Measurements from ENCODE around the gene DLGAP1.

The DLGAP1 gene

GRCh38 chr18:3486512-3486911, 968.6 kb downstream of the DLGAP1 start:
- no peak for TF ChIP-seq CTCF (IDR thresholded peaks at IDR 0.05; ENCODE audit: insufficient read depth, low read length, poor library complexity, severe bottlenecking)
- DNase-seq (ENCODE audit: extremely low read depth, insufficient read length): no peak
- Histone ChIP-seq H3K36me3 (ENCODE audit: control insufficient read depth, insufficient read depth, low read length) (no peaks in the 10 kb centered on the region), H3K4me3 (replicated peaks; ENCODE audit: low read depth, low read length) (no peak overlapping the region), H3K27me3 (replicated peaks; ENCODE audit: control insufficient read depth, insufficient read depth, low read length) (no peaks in the 10 kb centered on the region)

GRCh38 chr18:3485153-3486149, 969.7 kb downstream of the DLGAP1 start:
- Histone ChIP-seq H3K4me3 (replicated peaks; ENCODE audit: low read depth, low read length) (no peak overlapping the region), H3K27me3 (replicated peaks; ENCODE audit: control insufficient read depth, insufficient read depth, low read length) (no peaks in the 10 kb centered on the region; the same call in 1 of the 2 replicates), H3K36me3 (ENCODE audit: control insufficient read depth, insufficient read depth, low read length) (no peaks in the 10 kb centered on the region)
- no peak for TF ChIP-seq CTCF (IDR thresholded peaks at IDR 0.05; ENCODE audit: insufficient read depth, low read length, poor library complexity, severe bottlenecking)
- no peak for DNase-seq (ENCODE audit: extremely low read depth, insufficient read length)

- no peak overlapping the region for H3K4me3 ChIP-seq (replicated peaks; ENCODE audit: low read depth, low read length)
- DNase-seq (ENCODE audit: extremely low read depth, insufficient read length): no peak
- no peaks in the 10 kb centered on the region for H3K36me3 ChIP-seq (ENCODE audit: control insufficient read depth, insufficient read depth, low read length)
- no peak for TF ChIP-seq CTCF (IDR thresholded peaks at IDR 0.05; ENCODE audit: insufficient read depth, low read length, poor library complexity, severe bottlenecking)
- H3K27me3 ChIP-seq (replicated peaks; ENCODE audit: control insufficient read depth, insufficient read depth, low read length): no peaks in the 10 kb centered on the region; the same call in 1 of the 2 replicates
Measured at GRCh38 chr18:3482258-3482657, 972.8 kb downstream of the DLGAP1 start.

- peak; percentile 58 for TF ChIP-seq CTCF (IDR thresholded peaks at IDR 0.05; ENCODE audit: insufficient read depth, low read length, poor library complexity, severe bottlenecking)
- no peaks in the 10 kb centered on the region; the same call in 1 of the 2 replicates for H3K27me3 ChIP-seq (replicated peaks; ENCODE audit: control insufficient read depth, insufficient read depth, low read length)
- DNase-seq (ENCODE audit: extremely low read depth, insufficient read length): no peak
- H3K4me3 ChIP-seq (replicated peaks; ENCODE audit: low read depth, low read length): no peak overlapping the region
- no peaks in the 10 kb centered on the region for H3K36me3 ChIP-seq (ENCODE audit: control insufficient read depth, insufficient read depth, low read length)
Measured at GRCh38 chr18:3481696-3482210, 973.4 kb downstream of the DLGAP1 start.

GRCh38 chr18:3480827-3481573, 974.1 kb downstream of the DLGAP1 start:
- no peak overlapping the region for H3K4me3 ChIP-seq (replicated peaks; ENCODE audit: low read depth, low read length)
- no peak for TF ChIP-seq CTCF (IDR thresholded peaks at IDR 0.05; ENCODE audit: insufficient read depth, low read length, poor library complexity, severe bottlenecking)
- DNase-seq (ENCODE audit: extremely low read depth, insufficient read length): no peak
- no peaks in the 10 kb centered on the region for H3K36me3 ChIP-seq (ENCODE audit: control insufficient read depth, insufficient read depth, low read length)
- no peaks in the 10 kb centered on the region; the same call in 1 of the 2 replicates for H3K27me3 ChIP-seq (replicated peaks; ENCODE audit: control insufficient read depth, insufficient read depth, low read length)

All from GM06990 (cell line).